A549 (cell line): ENCODE data around the gene DCLK2. TPM values are rescaled to one million over a fixed set of nuclear protein-coding genes. Genes with fewer than 3 reads are reported as not detected.

Experiments used
- ATAC-seq, 2 experiments: fragments of 200-7000 bp in 1 of 2; fragments of >200 bp in 1 of 2; cut with Nextera tagmentation in 1 of 2; cut with Tn5 transposase in 1 of 2; 3 replicates each; pipeline versions ENCODE4 v1.8.0 to v1.9.1; 2018 to 2020; ENCODE audit warnings: mild to moderate bottlenecking in 1 of 2, moderate library complexity in 1 of 2
- CTCF ChIA-PET: fragments of 300-600 bp; sonication (Branson Sonifier 250); formaldehyde crosslinking; extraction: SDS; loops from one replicate; lab custom pipeline; 2021; ENCODE audit warnings: antibody characterized with exemption, inconsistent platforms; lab: Yijun Ruan, JAX
- POLR2A ChIA-PET: fragments of 350-600 bp; formaldehyde crosslinking; extraction: SDS; loops from one replicate; lab custom pipeline; 2021; ENCODE audit warnings: antibody characterized with exemption, inconsistent platforms; lab: Yijun Ruan, JAX
- DNase-seq, 2 experiments: peaks; one replicate each; pipeline versions ENCODE4 v3.0.0 to v3.0.0-alpha.2; 2011 to 2016; ENCODE audit warnings: low read depth in 1 of 2, low spot score in 1 of 2
- FAIRE-seq: peaks from 2 replicates; lab custom pipeline; 2011; peaks lifted over from hg19 to GRCh38; lab: Jason Lieb, UNC
- H3K27ac ChIP-seq, 2 experiments: fragments of >200 bp; sonication (Bioruptor Twin); formaldehyde crosslinking; 3 replicates each; pipeline ENCODE4 v1.5.1; 2016 to 2017
- H3K4me1 ChIP-seq: fragments of >200 bp; sonication (Bioruptor Twin); formaldehyde crosslinking; 3 replicates; pipeline ENCODE4 v1.6.1; 2016
- H3K4me2 ChIP-seq: fragments of >200 bp; sonication (Bioruptor Twin); formaldehyde crosslinking; 3 replicates; pipeline ENCODE4 v1.6.1; 2016
- H3K4me3 ChIP-seq: fragments of >200 bp; sonication (Bioruptor Twin); formaldehyde crosslinking; 3 replicates; pipeline ENCODE4 v1.5.1; 2016
- H3K9me3 ChIP-seq: fragments of >200 bp; sonication (Bioruptor Twin); formaldehyde crosslinking; 3 replicates; pipeline ENCODE4 v1.6.1; 2016
- ATOH8 ChIP-seq: fragments of 250-450 bp; sonication (Bioruptor Pico); IDR thresholded peaks from 2 replicates; pipeline ENCODE4 v1.5.0; 2020; ENCODE audit warnings: low read depth, mild to moderate bottlenecking, moderate library complexity
- CBX2 ChIP-seq: fragments of 200-600 bp; sonication (generic); IDR thresholded peaks from 2 replicates; pipeline ENCODE4 v1.6.1; 2016; ENCODE audit warnings: low read depth, mild to moderate bottlenecking, borderline replicate concordance
- CBX8 ChIP-seq: fragments of 200-600 bp; sonication (generic); IDR thresholded peaks from 2 replicates; pipeline ENCODE4 v1.6.1; 2016
- CEBPB ChIP-seq, 2 experiments: fragments of >200 bp in 1 of 2; sonication (Bioruptor Twin) in 1 of 2; formaldehyde crosslinking in 1 of 2; IDR thresholded peaks; 2 replicates each; pipeline ENCODE4 v1.6.1; 2012 to 2016
- EHMT2 ChIP-seq: fragments of 200-600 bp; sonication (generic); IDR thresholded peaks from 2 replicates; pipeline ENCODE4 v1.6.1; 2016; ENCODE audit warnings: antibody characterized with exemption, low read depth, mild to moderate bottlenecking, moderate library complexity
- FOSB ChIP-seq: fragments of 250-450 bp; sonication (Bioruptor Pico); IDR thresholded peaks from 2 replicates; pipeline ENCODE4 v1.5.0; 2020; ENCODE audit warnings: mild to moderate bottlenecking, moderate library complexity
- FOXS1 ChIP-seq: fragments of 250-450 bp; sonication (Bioruptor Pico); IDR thresholded peaks from 2 replicates; pipeline ENCODE4 v1.5.0; 2020; ENCODE audit warnings: mild to moderate bottlenecking, moderate library complexity
- GATA3 ChIP-seq: IDR thresholded peaks from 2 replicates; pipeline ENCODE4 v1.6.1; 2012; ENCODE audit warnings: borderline replicate concordance
- HEYL ChIP-seq: fragments of 250-450 bp; sonication (Bioruptor Pico); IDR thresholded peaks from 2 replicates; pipeline ENCODE4 v1.8.0; 2021; ENCODE audit warnings: mild to moderate bottlenecking, moderate library complexity
- HOXA7 ChIP-seq: fragments of 250-450 bp; sonication (Bioruptor Pico); IDR thresholded peaks from 2 replicates; pipeline ENCODE4 v1.5.0; 2020; ENCODE audit warnings: mild to moderate bottlenecking, moderate library complexity
- KDM1A ChIP-seq: fragments of 200-600 bp; sonication (generic); IDR thresholded peaks from 2 replicates; pipeline ENCODE4 v1.6.1; 2016; ENCODE audit warnings: low read depth, mild to moderate bottlenecking
- MAFK ChIP-seq: fragments of 450-650 bp; IDR thresholded peaks from 2 replicates; pipeline ENCODE4 v1.6.1; 2014; ENCODE audit not compliant: partially characterized antibody
- MAZ ChIP-seq: fragments of 150-350 bp; IDR thresholded peaks from 2 replicates; pipeline ENCODE4 v1.6.1; 2014; ENCODE audit warnings: antibody characterized with exemption, low read depth, low read length, borderline replicate concordance
- NFE2L2 ChIP-seq: fragments of 150-350 bp; conservative IDR thresholded peaks from 2 replicates; pipeline ENCODE4 v1.6.1; 2014; ENCODE audit warnings: low read length
- NPAS2 ChIP-seq: fragments of 250-450 bp; sonication (Bioruptor Pico); IDR thresholded peaks from 2 replicates; pipeline ENCODE4 v1.8.0; 2022; ENCODE audit warnings: mild to moderate bottlenecking, moderate library complexity, borderline replicate concordance
- NR3C1 ChIP-seq: fragments of >200 bp; sonication (Bioruptor Twin); formaldehyde crosslinking; IDR thresholded peaks from 3 replicates; pipeline ENCODE4 v1.6.1; 2017
- PBX3 ChIP-seq: IDR thresholded peaks from 2 replicates; pipeline ENCODE4 v1.6.1; 2012
- RARB ChIP-seq: fragments of 250-450 bp; sonication (Bioruptor Pico); IDR thresholded peaks from 2 replicates; pipeline ENCODE4 v1.8.0; 2021; ENCODE audit warnings: mild to moderate bottlenecking, moderate library complexity
- TFCP2L1 ChIP-seq: fragments of 250-450 bp; sonication (Bioruptor Pico); IDR thresholded peaks from 2 replicates; pipeline ENCODE4 v1.5.0; 2021; ENCODE audit warnings: mild to moderate bottlenecking
- ZC3H11A ChIP-seq: fragments of 450-650 bp; IDR thresholded peaks from 2 replicates; pipeline ENCODE4 v1.6.1; 2014; ENCODE audit warnings: antibody characterized with exemption, mild to moderate bottlenecking
- ZSCAN20 ChIP-seq: fragments of 250-450 bp; sonication (Bioruptor Pico); IDR thresholded peaks from 2 replicates; pipeline ENCODE4 v1.8.0; 2022; ENCODE audit warnings: mild to moderate bottlenecking, moderate library complexity
- WGBS: methylation state at CpG from one replicate; pipeline ENCODE4 v1.1.6; 2017; ENCODE audit errors: missing lambda C conversion rate; 5-methylcytosine and 5-hydroxymethylcytosine counted together
- polyA plus RNA-seq, 4 experiments: library from polyadenylated mRNA; depleted of rRNA in 3 of 4; stranded (reverse); fragments of >200 nt; fragmentation: RNase III in 1 of 4; extraction: RNeasy Plus Mini Kit Qiagen cat#74134 plus additional on column Dnase treatment in 1 of 4; gene quantifications; 2 replicates in 3 of 4; 3 replicates in 1 of 4; pipeline ENCODE4 v1.2.3, GENCODE V29; 2011 to 2017
- TF ChIP-seq, protein P1 (sequence below): fragments of 150-350 bp; IDR thresholded peaks from 2 replicates; pipeline ENCODE4 v1.6.1; 2014; ENCODE audit warnings: low read depth, mild to moderate bottlenecking, low read length
- TF ChIP-seq, protein P2 (sequence below): fragments of >200 bp; sonication (Bioruptor Twin); formaldehyde crosslinking; IDR thresholded peaks from 2 replicates; pipeline ENCODE4 v1.6.1; 2016

DCLK2 gene
- polyA plus RNA-seq, 2 of the 4 experiments (the other 2 are of a cell fraction), result 8.1 to 11.6 TPM

DNA sequence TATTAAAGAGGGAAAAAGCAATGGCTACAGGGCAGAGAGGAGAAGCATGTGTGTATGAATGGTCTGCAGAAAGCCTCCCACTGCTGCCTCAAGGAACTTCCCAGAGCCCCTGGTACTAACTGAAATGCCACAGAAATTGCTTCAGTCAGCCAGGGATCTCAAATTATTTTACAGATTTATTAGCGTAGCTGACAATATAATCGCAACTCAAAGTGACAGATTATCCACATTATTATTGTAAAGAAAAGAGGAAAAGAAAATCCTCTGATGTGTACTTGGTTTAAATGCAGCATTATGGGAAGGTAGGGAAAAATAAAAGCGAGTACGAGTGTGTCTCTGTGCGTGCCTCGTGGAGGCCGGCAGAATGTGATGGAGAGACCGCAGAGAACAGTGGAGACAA is 202.7 kb downstream of the DCLK2 start (continued):
- TF ChIP-seq, protein P1, sequence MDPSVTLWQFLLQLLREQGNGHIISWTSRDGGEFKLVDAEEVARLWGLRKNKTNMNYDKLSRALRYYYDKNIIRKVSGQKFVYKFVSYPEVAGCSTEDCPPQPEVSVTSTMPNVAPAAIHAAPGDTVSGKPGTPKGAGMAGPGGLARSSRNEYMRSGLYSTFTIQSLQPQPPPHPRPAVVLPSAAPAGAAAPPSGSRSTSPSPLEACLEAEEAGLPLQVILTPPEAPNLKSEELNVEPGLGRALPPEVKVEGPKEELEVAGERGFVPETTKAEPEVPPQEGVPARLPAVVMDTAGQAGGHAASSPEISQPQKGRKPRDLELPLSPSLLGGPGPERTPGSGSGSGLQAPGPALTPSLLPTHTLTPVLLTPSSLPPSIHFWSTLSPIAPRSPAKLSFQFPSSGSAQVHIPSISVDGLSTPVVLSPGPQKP, result no peak
- TF ChIP-seq, protein P2, sequence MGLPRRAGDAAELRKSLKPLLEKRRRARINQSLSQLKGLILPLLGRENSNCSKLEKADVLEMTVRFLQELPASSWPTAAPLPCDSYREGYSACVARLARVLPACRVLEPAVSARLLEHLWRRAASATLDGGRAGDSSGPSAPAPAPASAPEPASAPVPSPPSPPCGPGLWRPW, result no peak
- TF ChIP-seq TFCP2L1 (CRISPR knock-in tag), result no peak
- no peak for TF ChIP-seq CEBPB (IDR thresholded peaks at IDR 0.05)
- TF ChIP-seq, all 56 proteins: peak for 0

GRCh38 chr4:150283689-150284088 is 205.4 kb downstream of the DCLK2 start:
- no peak for FAIRE-seq
- POLR2A ChIA-PET, result no interaction called here
- CTCF ChIA-PET, result interaction anchor here (0.9 to 1.6 kb wide), 4 partner anchors 11 to 583 kb away, joined by 3 to 4 read pairs (median 3); no protein-coding TSS in a partner anchor
- no peaks in the 10 kb centered on the region for H3K9me3 ChIP-seq
- peak; percentile 34 to 73; a peak in 4 of 6 replicates for ATAC-seq
- no peak overlapping the region for H3K27ac ChIP-seq
- peak in 1 of 2 experiments; percentile 16 for DNase-seq
- no peak overlapping the region for H3K4me2 ChIP-seq
- no peak overlapping the region for H3K4me3 ChIP-seq
- H3K4me1 ChIP-seq, result peaks cover 9% of the 10 kb centered on the region; the same call in 2 of the 3 replicates
- WGBS, result 44% methylated on average over 1 of the region's 1 CpG
- TF ChIP-seq CBX8 (no peak), HOXA7 (CRISPR knock-in tag) (no peak), FOSB (CRISPR knock-in tag) (no peak), GATA3 (no peak)
- TF ChIP-seq, all 56 proteins: peak for 0

DNA sequence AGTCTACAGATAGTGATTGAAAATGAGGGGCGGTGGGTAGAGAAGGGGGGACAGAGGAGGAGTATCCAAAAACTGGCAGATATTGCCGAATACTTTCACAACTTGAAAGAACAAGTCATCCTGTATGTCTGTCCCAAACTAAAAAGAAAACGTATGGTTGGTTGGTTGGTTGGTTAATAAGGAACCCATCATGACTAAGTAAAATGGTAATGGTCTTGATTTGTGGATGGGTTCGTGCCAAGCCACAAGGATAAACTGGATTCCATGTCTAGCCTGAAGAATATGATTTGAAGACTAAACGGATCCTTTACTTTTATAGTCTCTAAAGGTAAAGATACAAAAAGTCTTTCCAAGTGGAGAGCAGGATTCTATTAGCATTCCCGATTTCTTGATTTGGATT is 208.4 kb downstream of the DCLK2 start:
- Histone ChIP-seq H3K4me2 (no peak overlapping the region), H3K9me3 (no peaks in the 10 kb centered on the region), H3K4me3 (no peak overlapping the region), H3K4me1 (0 out of 3 replicates have a peak, but pooled peaks cover 4% of the 10 kb centered on the region), H3K27ac (no peak overlapping the region)
- WGBS, result 77% methylated on average over 6 of the region's 6 CpGs
- no peak for FAIRE-seq
- CTCF ChIA-PET, result interaction anchor here (0.5 to 1.3 kb wide), 2 partner anchors 12 to 283 kb away, joined by 3 read pairs; no protein-coding TSS in a partner anchor
- no peak for TF ChIP-seq ATOH8 (CRISPR knock-in tag)
- no peak for TF ChIP-seq RARB (CRISPR knock-in tag)
- TF ChIP-seq ZSCAN20, result no peak
- TF ChIP-seq, protein P2, result no peak
- TF ChIP-seq EHMT2, result no peak
- TF ChIP-seq HEYL (CRISPR knock-in tag), result no peak
- TF ChIP-seq TFCP2L1 (CRISPR knock-in tag), result no peak
- no peak for TF ChIP-seq MAFK
- no peak for TF ChIP-seq NR3C1
- TF ChIP-seq KDM1A, result no peak
- TF ChIP-seq NPAS2 (CRISPR knock-in tag), result no peak
- no peak for TF ChIP-seq PBX3
- TF ChIP-seq CBX2, result no peak
- TF ChIP-seq ZC3H11A, result no peak
- TF ChIP-seq MAZ, result no peak
- TF ChIP-seq, protein P1, result no peak
- TF ChIP-seq NFE2L2, result no peak
- no peak for TF ChIP-seq CEBPB (IDR thresholded peaks at IDR 0.05)
- no peak for TF ChIP-seq FOXS1 (CRISPR knock-in tag)
- POLR2A ChIA-PET, result no interaction called here
- DNase-seq, result no peak
- ATAC-seq, result no peak
